Stimulated activated CD4-positive, alpha-beta T cell treated with anti-CD3 and anti-CD28 coated beads, Interleukin-15, amount 100 ng/mL, for 48 hours (primary cell): Measurements from ENCODE around the gene IGIP.
"Not testable (repeated sequence)": the region's sequence is repeated elsewhere in the genome, so short reads cannot be mapped to it uniquely, and the experiment has no call there.

Source experiments
- DNase-seq, 2 donors: peaks; one replicate each; pipeline ENCODE4 v3.0.0-alpha.2; 2020; ENCODE audit warnings: low read depth in 2 of 2

IGIP gene

GRCh38 chr5:140141241-140141640, 15.5 kb downstream of the IGIP start:
- DNase-seq = no peak

DNA sequence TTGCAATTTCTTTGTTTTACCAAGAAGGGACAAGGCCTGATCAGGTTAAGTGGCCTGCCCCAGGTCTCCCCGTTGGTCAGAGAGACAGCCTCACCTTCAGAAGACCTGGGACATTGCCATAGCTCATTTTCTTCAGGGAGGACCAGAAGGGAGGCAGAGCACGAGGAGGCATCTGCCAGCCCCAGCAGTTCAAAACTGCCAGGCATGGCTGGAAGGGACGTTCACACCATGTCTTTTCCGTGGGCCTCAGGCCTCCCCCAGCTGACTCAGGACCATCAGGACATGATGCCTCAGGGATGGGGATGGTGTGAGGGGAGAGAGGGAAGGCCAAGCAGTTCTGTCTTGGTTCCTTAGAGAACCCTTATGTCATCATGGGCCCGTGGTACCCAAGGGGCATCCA, 16.5 kb downstream of the IGIP start:
- DNase-seq = no peak

DNA sequence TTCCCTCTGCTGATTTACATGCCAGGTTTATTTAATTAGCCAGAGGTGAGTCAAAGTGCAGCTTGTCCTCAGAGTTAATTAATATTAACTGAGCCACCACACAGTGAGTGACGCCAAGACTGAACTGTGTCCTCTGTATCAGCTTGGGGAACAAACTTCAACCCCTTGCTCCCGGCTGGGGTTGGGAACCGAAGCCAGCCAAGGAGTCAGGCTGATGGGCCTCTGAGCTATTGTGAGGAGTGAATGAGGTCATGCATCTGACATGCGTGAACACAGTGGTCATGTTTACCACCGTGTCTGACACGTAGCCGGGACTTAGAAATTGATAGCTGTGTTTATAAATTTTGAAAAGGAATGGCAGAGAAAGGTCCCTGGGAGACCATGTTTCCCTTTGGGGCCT, 17.1 kb downstream of the IGIP start:
- DNase-seq = no peak

DNA sequence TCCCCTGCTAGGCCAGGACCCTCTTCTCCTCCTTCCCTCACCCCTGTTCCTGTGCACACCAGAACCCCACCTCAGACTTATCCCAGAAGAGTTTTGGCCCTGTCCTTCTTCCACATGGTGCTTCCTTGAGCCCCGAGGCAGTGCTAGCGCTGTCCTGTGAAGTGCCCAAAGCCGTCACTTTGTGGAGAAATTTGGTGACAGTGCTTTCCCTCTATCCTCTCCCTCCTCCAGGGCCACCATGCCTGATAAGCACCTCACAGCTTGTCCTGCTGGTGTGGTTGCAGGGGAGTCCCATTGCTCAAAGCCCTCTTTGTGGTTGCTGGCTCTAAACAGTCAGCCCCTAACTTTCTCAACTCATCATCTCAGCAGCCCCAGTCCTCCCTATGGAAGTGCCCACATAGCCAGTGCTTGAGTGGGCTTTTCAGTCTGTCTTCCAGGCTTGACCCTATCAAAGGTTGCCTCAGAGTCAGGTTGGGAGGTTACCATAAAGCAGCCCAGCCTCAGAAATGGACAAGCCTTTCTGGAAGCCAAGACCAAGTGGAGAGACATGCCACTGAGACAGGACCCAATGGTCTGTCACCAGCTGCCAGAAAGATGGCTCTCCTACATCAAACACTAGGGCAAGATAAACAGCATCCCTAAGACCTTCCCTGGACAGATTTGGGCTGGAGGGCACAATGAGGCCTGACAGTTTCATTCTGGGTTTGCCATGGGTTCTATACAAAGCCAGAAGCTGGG, 18.0 kb downstream of the IGIP start:
- DNase-seq = no peak

DNA sequence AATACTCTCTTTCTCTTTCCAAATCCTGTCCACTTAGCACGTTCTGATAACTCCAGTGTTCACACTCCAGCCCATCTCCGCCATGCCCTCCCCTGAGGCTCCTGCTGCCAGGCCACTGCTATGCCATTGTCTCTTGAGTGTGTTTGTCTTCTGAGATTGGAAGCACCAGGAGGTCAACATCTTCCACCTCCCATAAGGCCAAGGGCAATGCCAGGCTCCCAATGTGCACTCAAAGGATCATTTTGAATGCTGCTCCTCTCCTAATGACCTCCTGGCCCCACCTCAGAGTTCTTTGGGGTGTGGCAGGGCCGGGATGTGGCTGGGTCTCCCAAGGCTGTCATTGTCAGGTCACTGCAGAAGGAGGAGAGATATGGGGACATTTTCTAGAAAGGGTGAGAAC, 19.5 kb downstream of the IGIP start:
- no peak for DNase-seq

- DNase-seq = peak; percentile 33 to 43
Measured at GRCh38 chr5:140145818-140146522, 20.2 kb downstream of the IGIP start.

DNA sequence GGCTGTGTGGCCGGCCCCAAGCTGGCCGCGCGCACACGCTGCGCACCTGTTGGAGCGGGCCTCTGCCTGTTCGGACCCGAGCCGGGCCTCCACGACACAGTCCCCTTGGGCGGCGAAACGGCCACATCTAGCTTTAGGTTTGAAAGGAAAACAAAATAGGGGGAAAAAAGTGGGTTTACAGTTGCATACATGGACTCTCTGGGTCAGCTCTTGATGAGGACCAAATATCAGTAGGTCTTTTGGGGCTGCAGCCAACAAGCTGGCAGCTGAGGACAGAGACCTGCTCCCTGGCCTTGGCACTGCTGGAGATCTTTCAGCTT, 20.7 kb downstream of the IGIP start:
- DNase-seq = no peak

DNA sequence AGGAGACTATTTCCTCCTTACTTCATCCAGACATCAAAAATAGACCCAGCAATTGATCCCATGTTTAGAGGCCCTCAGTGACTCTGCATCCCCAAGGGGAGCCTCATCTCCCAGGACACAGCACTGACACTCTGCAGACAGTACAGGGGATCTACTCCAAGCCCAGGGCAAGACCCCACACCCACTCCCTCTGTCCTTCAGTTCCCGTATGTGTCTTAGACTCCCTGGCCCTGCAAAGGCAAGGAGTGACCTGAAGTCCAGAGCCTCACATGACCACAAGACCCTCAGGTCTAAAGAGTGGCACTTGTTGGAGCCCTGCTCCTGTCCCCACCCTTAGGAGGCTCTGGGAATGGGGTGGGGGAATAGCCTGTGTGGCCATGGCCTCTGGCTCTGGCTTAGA, 21.7 kb downstream of the IGIP start:
- no peak for DNase-seq

DNA sequence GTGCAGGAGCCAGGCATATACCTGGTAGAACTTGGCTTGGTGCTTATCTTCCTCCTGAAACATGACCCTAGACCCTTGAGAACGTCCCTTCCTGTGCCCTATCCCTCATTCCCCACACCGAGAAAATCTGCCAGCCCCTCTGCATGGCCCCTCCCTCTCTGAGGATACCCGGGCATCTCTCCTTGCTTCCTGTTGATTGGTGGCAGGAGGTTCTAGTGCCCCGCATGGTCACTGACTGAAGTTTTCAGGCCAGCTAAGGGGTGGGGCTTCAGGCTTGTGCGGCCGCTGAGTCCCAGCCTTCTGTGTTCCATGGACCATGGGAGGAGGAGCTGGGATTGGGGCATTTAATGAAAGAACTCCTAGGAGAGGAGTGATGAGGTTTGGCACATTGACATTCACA, 22.8 kb downstream of the IGIP start:
- no peak for DNase-seq

DNA sequence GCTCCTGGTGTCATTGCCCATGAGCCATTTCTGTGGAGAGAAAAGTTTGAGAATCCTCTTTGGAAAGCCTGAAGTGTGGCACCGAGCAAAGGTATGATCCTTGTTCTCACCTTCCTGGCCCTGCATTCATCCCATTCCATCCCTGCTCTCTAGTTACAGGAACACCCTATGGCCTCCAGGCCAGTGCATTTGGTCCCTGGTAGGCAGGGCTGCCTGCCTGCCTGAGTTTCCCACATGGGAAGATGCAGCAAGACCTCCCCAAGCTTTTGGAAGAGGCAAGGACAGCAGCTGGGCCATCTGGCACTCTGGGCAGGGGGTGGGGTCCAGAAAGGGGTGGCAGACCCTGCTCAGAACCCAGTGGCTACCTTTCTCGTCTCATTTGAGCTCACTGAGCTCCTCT, 24.5 kb downstream of the IGIP start:
- no peak for DNase-seq

DNA sequence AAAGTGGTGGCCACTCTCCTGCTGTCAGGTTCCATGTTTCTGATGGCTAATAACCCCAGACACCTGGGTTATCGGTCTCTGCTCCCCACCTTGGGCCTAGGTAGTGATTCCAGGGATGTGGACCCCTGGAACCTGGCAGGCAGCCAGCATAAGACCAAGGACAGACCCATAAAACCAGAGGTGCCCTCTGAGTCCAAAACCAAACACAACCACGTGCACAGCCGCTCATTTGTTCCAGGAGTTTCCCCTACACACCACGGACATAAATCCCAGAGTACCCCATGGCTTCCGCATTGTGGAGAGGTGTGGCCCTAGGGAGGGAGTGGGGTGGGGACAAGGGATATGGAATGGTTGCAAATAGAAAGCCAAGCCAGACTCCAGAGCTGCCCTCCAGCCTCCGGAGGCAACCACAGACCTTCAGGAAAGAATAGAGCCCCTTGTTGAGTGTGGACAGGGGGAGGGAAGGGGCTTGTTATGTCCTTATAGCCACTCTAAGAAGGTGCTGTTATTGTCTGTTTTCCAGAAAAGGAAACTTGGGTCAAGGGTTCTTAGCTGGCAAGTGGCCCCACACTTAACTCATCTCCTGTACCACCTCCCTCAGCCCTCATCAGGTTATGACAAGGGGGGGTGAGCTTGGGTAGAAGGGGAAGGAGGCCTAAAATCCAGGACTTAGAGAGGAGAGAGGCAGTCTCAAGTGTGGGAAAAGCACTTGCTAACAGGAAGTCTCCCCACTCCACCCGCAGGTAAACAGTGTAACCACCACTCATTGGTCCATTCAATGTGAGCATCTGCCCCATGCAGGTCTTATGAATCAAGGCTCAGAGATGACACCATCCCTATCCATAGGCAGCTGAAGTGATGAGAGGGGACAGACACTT, 25.6 kb downstream of the IGIP start:
- DNase-seq = no peak

- DNase-seq = no peak
Measured at GRCh38 chr5:140152022-140152999, 26.6 kb downstream of the IGIP start.

GRCh38 chr5:140153255-140153654, 27.5 kb downstream of the IGIP start:
- DNase-seq = no peak

- no peak for DNase-seq
Measured at GRCh38 chr5:140153905-140154304, 28.2 kb downstream of the IGIP start.

DNA sequence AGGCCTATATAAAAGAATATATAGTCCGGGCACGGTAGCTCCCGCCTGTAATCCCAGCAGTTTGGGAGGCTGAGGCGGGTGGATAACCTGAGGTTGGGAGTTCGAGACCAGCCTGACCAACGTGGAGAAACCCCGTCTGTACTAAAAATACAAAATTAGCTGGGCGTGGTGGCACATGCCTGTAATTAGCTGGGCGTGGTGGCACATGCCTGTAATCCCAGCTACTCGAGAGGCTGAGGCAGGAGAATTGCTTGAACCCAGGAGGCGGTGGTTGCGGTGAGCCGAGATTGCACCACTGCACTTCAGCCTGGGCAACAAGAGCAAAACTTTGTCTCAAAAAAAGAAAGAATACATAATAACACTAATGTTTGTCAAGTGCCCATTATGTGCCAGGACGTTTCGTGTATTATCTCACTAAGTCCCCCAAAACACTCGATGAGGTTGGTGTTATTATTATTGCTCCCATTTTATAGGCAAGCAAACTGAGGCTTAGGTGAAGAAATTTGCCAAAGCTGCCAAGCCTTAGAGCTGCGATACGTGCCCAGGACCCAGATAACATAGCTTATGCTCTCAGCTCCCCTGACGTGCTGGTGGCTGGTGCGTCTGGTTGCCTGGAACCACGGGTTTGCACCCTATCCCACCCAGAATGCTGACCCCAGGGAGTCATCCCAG, 29.1 kb downstream of the IGIP start:
- DNase-seq = not testable (repeated sequence)

DNA sequence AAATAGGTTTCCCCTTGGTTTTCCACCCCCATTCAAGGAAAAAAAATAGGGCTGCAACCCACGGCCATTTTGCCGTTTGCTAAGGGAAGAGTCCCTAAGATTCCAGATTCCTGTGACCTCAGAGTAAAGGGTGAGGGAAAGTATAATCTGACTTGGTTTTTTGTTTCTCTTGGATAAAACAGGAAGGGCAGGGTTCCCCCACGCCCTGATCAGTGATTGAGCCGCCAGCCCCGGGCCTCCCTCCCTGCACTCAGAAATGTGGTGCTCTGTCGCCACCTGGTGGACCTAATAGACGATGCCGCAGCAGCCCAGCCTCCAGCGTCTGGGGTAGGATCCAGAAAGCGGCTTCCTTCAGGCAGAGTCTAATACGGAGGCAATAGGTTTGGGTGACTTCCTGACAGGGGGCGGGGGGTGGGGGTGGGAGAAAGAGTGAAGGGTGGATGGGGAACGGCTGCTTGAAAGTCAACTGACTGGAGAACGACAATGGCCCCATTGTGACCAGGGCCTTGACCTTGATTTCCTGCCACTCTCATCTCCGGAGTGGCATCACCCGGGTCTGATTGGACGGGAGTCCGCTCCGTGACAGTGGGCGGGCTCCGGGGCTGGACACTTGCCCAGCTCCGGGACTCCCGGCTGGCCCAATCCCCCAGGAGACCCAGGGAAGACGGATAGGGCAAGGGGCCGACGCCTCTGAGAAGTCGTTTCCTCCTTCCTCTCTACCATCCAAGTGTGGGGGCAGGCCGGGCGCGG, 31.5 kb downstream of the IGIP start:
- DNase-seq = peak; percentile 75 to 86

DNA sequence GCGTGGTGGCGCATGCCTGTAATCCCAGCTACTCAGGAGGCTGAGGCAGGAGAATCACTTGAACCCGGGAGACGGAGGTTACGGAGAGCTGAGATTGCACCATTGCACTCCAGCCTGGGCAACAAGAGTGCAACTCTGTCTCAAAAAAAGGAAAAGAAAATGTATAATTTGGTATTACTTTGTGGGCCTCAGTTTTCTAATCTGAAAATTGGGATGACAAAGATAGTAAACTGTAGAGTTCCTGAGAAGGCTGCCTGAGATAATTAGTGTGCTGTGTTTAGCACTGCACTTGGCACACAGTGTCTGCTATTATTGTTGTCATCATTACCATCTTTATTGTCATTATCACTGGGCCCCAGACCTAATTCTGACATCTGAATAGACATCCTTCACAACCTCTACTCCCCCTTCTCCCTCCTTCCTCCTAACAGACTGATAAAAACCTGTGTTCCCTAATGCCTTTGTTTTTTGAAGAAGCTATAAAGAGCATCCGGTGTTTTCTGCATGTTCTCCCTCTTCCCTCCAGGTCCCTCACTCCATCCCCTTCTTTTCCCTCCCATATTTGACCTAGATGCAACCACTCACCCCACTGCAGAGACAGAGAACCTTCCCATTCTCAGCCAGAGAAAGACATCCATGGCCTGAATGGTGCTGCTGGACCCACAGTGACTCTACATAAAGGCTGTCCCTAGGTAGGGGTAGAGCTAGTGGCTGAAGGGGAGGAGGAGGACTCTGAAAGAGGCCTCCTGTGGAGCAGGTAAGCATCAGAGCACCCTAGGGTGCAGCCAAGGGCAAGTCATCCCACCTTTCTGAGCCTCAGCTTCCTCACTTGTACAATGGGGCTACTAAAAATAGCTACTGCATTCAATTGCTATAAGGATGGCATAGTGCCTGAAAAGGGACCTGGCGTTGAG, 33.5 kb downstream of the IGIP start:
- DNase-seq = no peak

DNA sequence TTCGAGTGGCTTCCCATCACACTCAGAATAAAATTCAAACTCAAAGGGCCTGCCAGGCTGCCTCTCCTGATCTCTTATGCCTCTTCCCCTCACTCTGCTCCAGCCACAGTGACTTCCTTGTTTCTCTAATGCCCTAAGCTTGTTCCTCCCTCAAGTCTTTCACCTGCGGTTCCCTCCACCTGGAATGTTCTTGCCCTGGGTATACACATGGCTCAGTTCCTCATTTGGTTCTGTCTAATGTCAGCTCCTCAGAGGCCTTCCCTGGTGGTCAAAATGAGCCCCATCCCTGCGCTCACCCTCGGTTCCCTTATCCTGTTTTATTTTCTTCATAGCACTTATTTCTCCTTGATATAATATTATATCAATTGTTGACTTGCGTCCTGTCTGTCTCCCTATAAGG, 36.5 kb downstream of the IGIP start:
- DNase-seq = no peak

DNA sequence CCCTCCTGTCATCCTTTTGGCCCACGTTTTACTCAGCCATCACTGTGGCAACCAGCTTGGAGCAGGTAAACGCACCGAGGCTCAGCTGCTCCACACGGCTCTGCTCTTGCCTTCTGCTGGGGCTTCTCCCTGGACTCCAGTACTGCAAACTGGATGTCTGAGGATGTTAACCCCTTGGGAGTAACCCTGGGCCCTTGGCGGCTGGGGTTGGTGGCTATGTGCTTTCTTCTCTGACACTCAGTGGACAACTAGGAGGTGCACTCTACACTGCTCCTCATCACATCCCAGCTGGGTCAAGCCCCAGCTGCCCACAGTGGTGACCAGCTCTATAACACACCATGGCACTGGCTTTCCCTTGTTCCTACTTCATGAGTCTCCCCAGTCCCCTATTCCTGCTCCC, 37.0 kb downstream of the IGIP start:
- DNase-seq = no peak
